Osteocyte (in vitro differentiated cells): ENCODE data around the gene CRIP1. TPM values are rescaled to one million over a fixed set of nuclear protein-coding genes. Genes with fewer than 3 reads are reported as not detected.

Source experiments
- DNase-seq: peaks from one replicate; pipeline ENCODE4 v3.0.0; 2021; ENCODE audit warnings: mixed read lengths; ENCODE audit not compliant: unreplicated experiment; ENCODE audit errors: extremely low spot score
- H3K27ac Mint-ChIP-seq: one replicate; pipeline ENCODE4 v1.8.0; 2021; ENCODE audit warnings: mild to moderate bottlenecking, mixed read lengths; ENCODE audit not compliant: unreplicated experiment
- H3K27me3 Mint-ChIP-seq: one replicate; pipeline ENCODE4 v1.8.0; 2021; ENCODE audit warnings: mixed read lengths; ENCODE audit not compliant: unreplicated experiment
- H3K36me3 Mint-ChIP-seq: one replicate; pipeline ENCODE4 v1.8.0; 2021; ENCODE audit warnings: mixed read lengths; ENCODE audit not compliant: unreplicated experiment
- H3K4me1 Mint-ChIP-seq: one replicate; pipeline ENCODE4 v1.8.0; 2021; ENCODE audit warnings: mixed read lengths; ENCODE audit not compliant: unreplicated experiment
- H3K4me3 Mint-ChIP-seq: one replicate; pipeline ENCODE4 v1.8.0; 2021; ENCODE audit warnings: mild to moderate bottlenecking, moderate library complexity, mixed read lengths; ENCODE audit not compliant: unreplicated experiment
- H3K9me3 Mint-ChIP-seq: one replicate; pipeline ENCODE4 v1.8.0; 2021; ENCODE audit warnings: mixed read lengths; ENCODE audit not compliant: unreplicated experiment
- total RNA-seq: library from RNA; stranded (reverse); gene quantifications from 2 replicates; pipeline ENCODE4 v1.2.1, GENCODE V29; 2021
- TF ChIP-seq, protein P1 (sequence below): fragments of 200-600 bp; sonication (generic); IDR thresholded peaks from 2 replicates; pipeline ENCODE4 v1.5.0; 2021; ENCODE audit warnings: antibody characterized with exemption, mild to moderate bottlenecking, moderate library complexity

The CRIP1 gene
- total RNA-seq, 1 donor from 2014 or later, result 31.0 TPM

DNA sequence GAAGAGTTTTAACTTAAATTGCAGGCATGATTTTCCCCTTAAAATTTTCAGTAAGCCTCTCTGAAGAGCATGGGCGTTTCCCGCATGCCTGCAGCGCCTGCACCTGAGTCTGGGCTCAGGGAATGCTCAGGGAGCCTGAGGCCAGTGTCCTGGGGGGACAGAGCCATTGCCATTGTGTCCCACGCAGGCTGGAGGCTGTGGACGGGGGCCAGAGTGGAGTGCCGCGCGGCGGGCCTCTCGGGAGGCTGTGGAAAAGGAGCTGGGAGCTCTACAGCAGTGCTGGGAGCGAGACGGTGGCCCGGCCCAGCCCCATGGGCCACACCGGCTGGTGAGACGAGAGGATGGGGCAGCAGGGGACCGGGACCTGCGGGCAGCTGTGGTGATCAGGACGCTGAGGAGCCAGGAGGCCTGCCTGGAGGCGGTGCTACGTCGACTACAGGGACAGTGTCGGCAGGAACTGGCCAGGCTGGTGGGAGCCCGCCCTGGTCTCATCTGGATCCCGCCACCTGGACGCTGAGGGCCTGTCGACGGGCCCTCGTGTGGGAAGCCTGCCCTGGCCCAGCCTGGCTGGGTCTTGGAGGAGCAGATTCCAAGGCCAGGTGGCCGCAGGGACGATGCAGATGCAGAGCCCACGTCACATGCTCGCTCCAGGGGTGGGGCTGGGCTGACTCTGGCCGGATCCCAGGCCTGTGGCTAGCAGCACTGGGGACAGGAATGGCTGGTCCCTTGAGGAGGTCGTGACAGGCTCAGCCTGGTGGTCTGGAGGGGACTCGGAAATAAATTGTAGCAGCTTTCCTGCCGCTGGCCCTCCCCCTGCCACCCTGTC lies 12.0 kb downstream of the CRIP1 start:
- H3K27ac Mint-ChIP-seq, result no peak overlapping the region
- no peak overlapping the region for H3K4me3 Mint-ChIP-seq
- H3K9me3 Mint-ChIP-seq, result no peaks in the 10 kb centered on the region
- TF ChIP-seq, protein P1, sequence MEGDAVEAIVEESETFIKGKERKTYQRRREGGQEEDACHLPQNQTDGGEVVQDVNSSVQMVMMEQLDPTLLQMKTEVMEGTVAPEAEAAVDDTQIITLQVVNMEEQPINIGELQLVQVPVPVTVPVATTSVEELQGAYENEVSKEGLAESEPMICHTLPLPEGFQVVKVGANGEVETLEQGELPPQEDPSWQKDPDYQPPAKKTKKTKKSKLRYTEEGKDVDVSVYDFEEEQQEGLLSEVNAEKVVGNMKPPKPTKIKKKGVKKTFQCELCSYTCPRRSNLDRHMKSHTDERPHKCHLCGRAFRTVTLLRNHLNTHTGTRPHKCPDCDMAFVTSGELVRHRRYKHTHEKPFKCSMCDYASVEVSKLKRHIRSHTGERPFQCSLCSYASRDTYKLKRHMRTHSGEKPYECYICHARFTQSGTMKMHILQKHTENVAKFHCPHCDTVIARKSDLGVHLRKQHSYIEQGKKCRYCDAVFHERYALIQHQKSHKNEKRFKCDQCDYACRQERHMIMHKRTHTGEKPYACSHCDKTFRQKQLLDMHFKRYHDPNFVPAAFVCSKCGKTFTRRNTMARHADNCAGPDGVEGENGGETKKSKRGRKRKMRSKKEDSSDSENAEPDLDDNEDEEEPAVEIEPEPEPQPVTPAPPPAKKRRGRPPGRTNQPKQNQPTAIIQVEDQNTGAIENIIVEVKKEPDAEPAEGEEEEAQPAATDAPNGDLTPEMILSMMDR, result no peak
- no peaks in the 10 kb centered on the region for H3K36me3 Mint-ChIP-seq
- H3K27me3 Mint-ChIP-seq, result no peaks in the 10 kb centered on the region
- peaks cover 4% of the 10 kb centered on the region for H3K4me1 Mint-ChIP-seq
- DNase-seq, result no peak

DNA sequence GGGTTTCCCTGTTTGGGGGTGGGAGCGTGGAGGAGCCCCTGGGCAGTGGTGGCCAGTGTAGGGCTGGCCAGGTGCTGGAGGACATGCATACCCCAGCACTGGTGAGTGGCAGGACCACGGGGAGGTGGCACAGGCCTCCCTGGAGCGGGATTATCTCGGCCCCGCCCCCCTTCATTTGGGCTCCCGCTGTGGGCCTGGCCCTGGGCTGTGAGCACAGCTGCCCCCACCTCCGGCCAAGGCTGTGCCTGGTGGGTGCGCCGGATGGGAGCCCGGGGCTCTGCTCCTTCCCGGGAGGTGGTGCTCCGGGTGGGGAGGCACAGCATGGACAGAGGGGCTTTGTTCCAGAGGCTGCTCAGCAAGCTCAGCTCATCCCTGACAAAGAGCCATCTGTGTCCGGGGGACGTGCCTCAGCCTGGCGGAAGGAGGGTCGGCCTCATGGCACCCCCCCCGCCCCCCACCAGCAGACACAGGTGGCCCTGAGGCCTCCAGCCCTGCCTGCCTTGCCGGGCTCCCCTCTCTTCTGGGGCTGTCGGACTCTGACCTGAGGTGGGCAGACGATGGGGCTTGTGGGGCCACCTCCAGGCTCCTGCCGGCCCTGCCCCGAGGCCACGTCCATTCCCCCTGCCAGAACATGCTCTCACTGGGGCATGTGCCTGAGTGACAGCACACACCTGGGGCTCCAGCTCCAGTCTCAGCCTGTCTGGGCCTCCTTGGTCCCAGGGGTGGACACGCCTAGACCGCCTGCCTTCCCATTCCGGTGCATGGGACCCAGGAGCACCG lies 12.8 kb downstream of the CRIP1 start:
- Mint-ChIP-seq H3K27me3 (no peaks in the 10 kb centered on the region), H3K27ac (no peak overlapping the region), H3K36me3 (no peaks in the 10 kb centered on the region), H3K9me3 (no peaks in the 10 kb centered on the region), H3K4me3 (no peak overlapping the region), H3K4me1 (peaks cover 4% of the 10 kb centered on the region)
- TF ChIP-seq, protein P1, result no peak
- DNase-seq, result peak; percentile 86

DNA sequence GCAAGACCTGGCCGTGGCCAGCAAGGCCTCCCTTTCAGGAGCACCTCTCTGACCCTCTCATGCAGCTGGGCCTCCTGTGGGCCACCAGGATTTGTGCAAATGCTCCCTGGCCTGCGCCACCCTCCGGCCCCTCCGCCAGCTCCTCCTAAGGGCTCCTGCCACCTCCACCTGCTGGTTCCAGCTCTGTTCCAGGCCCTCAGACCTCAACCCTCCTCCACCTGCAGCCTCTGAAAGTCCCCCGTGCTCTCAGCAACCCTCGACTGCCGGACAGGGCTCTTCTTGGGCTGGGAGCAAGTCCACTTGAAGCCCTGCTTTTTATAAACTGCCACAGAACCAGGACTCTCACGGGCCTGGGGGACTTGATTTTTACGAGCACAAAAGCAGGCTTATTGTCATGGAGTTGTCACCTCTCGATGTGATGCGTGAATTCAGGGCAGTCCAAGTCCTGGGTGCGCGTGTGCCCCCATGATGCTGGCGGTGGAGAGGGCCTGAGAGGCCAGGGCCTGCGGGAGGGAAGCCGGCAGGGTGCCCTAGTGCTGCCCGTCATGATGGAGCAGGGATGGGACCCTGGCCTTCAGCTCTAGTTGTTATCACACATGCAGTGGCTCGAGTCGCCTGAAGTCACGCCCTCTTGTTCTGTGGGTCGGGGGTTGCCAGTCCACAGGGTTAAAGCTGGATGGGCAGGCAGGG lies 13.5 kb downstream of the CRIP1 start:
- TF ChIP-seq, protein P1, result no peak
- Mint-ChIP-seq H3K4me3 (no peak overlapping the region), H3K4me1 (peaks cover 4% of the 10 kb centered on the region), H3K9me3 (no peaks in the 10 kb centered on the region), H3K27me3 (no peaks in the 10 kb centered on the region), H3K36me3 (no peaks in the 10 kb centered on the region), H3K27ac (no peak overlapping the region)
- DNase-seq, result no peak

DNA sequence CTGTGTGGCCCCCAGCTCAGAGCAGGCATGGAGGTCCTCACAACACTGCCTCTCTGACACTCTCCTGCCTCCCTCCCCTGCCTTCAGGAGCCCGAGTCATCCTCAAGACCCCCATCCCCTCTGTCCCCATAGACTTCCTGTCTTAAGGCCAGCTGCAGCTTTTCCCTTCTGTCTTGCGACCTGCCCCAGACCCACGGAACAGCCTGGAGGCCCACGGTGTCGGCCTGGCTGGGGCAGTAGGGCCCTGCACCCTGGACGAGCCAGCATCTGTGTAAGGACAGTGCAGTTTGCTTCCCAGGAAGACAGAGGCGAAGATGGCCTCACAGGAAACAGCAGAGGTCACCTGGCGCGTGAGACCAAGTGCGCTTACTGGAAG lies 14.0 kb downstream of the CRIP1 start:
- H3K4me3 Mint-ChIP-seq, result no peak overlapping the region
- no peak overlapping the region for H3K27ac Mint-ChIP-seq
- peaks cover 4% of the 10 kb centered on the region for H3K4me1 Mint-ChIP-seq
- H3K27me3 Mint-ChIP-seq, result no peaks in the 10 kb centered on the region
- no peaks in the 10 kb centered on the region for H3K36me3 Mint-ChIP-seq
- no peak for DNase-seq
- H3K9me3 Mint-ChIP-seq, result no peaks in the 10 kb centered on the region
- TF ChIP-seq, protein P1, result no peak
